NOMO-1 (cell line): ENCODE data around the gene RSL24D1.
"Not testable (repeated sequence)": the region's sequence is repeated elsewhere in the genome, so short reads cannot be mapped to it uniquely, and the experiment has no call there.

Experiments used
- DNase-seq, 2 experiments: peaks; one replicate each; lab custom pipeline; 2025; ENCODE audit not compliant: unreplicated experiment in 2 of 2; lab: John Stamatoyannopoulos, UW

RSL24D1 gene

GRCh38 chr15:55220606-55221005 lies 23.9 kb upstream of the RSL24D1 start:
- no peak for DNase-seq

GRCh38 chr15:55218056-55218455 lies 21.3 kb upstream of the RSL24D1 start:
- DNase-seq, result no peak

GRCh38 chr15:55204464-55204863 lies 7.7 kb upstream of the RSL24D1 start:
- no peak for DNase-seq

- no peak for DNase-seq
Measured at GRCh38 chr15:55202206-55202605, 5.5 kb upstream of the RSL24D1 start.

GRCh38 chr15:55198706-55199105 lies 2.0 kb upstream of the RSL24D1 start:
- DNase-seq, result no peak

GRCh38 chr15:55197719-55198118 lies 978 bp upstream of the RSL24D1 start:
- no peak for DNase-seq

GRCh38 chr15:55197362-55197705 lies 593 bp upstream of the RSL24D1 start:
- no peak for DNase-seq

GRCh38 chr15:55195996-55196395 lies 745 bp downstream of the RSL24D1 start:
- DNase-seq, result peak; percentile 6 to 49

GRCh38 chr15:55194256-55194655 lies 2.5 kb downstream of the RSL24D1 start:
- peak in 1 of 2 experiments; percentile 49 for DNase-seq

GRCh38 chr15:55186331-55186730 lies 10.4 kb downstream of the RSL24D1 start:
- DNase-seq, result no peak

- DNase-seq, result no peak
Measured at GRCh38 chr15:55183679-55184078, 13.1 kb downstream of the RSL24D1 start.

- DNase-seq, result peak; percentile 1 to 4
Measured at GRCh38 chr15:55179141-55179540, 17.6 kb downstream of the RSL24D1 start.

- no peak for DNase-seq
Measured at GRCh38 chr15:55170361-55170760, 26.4 kb downstream of the RSL24D1 start.

- DNase-seq, result peak; percentile 49 to 61
Measured at GRCh38 chr15:55168350-55168974, 28.3 kb downstream of the RSL24D1 start.

GRCh38 chr15:55164284-55164683 lies 32.5 kb downstream of the RSL24D1 start:
- DNase-seq, result no peak

- no peak for DNase-seq
Measured at GRCh38 chr15:55151631-55152030, 45.1 kb downstream of the RSL24D1 start.

- not testable (repeated sequence) for DNase-seq
Measured at GRCh38 chr15:55143132-55143531, 53.6 kb downstream of the RSL24D1 start.

- no peak for DNase-seq
Measured at GRCh38 chr15:55133972-55134371, 62.8 kb downstream of the RSL24D1 start.

- no peak for DNase-seq
Measured at GRCh38 chr15:55132672-55133071, 64.1 kb downstream of the RSL24D1 start.
